GM12872 (cell line): ENCODE results near the gene C16orf95.

ENCODE experiments used
- TF ChIP-seq, protein P1 (sequence below): IDR thresholded peaks from 3 replicates; pipeline ENCODE4 v1.5.1; 2011; ENCODE audit warnings: low read depth, mild to moderate bottlenecking, low read length, moderate library complexity; ENCODE audit not compliant: insufficient read depth

The C16orf95 gene

DNA sequence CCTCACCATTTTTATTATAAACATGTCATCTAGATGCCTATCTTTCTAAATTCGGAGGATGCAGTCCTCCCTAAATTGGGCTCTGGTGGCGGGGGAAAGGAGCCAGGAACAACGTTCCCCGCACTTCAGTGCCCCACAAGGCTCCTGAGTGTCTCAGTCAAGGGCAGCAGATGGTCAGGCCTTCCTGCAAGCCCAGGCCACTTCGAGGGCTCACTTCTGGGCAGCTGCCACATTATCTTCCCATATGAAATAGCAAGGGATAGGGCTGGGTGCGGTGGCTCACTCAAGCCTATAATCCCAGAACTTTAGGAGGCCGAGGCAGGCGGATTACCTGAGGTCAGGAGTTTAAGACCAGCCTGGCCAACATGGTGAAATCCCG is 34.1 kb upstream of the C16orf95 start:
- TF ChIP-seq, protein P1, sequence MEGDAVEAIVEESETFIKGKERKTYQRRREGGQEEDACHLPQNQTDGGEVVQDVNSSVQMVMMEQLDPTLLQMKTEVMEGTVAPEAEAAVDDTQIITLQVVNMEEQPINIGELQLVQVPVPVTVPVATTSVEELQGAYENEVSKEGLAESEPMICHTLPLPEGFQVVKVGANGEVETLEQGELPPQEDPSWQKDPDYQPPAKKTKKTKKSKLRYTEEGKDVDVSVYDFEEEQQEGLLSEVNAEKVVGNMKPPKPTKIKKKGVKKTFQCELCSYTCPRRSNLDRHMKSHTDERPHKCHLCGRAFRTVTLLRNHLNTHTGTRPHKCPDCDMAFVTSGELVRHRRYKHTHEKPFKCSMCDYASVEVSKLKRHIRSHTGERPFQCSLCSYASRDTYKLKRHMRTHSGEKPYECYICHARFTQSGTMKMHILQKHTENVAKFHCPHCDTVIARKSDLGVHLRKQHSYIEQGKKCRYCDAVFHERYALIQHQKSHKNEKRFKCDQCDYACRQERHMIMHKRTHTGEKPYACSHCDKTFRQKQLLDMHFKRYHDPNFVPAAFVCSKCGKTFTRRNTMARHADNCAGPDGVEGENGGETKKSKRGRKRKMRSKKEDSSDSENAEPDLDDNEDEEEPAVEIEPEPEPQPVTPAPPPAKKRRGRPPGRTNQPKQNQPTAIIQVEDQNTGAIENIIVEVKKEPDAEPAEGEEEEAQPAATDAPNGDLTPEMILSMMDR = no peak

DNA sequence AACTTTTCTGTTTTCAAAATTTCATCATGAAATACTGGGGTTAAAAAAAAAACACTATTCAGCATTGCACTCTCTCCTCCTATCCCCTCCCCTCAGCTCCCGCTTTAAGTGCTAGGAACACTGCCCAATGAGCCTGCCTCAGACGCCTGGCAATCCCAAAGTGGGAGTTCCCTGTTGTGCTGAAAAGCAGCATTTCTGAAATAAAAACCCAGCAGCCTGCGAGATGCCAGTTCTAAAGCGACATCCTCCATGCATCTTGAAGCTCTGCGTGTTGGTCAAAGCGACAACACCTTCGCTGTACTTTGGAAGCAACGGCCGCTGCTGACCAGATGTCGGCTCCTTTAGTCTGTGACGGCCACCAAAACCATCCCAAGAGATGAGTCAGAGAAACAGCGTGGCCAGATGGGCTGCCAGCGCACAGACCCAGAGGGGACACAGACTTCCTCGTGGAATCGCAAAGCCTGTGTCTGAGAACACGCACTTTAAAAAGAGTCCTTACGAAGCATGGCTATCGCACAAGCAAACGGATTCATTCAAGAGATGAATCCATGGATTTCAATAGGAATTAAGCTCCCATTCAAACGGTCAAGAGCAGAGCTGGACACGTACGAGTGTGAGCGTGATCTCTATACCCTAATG is 33.6 kb upstream of the C16orf95 start:
- TF ChIP-seq, protein P1 = no peak

DNA sequence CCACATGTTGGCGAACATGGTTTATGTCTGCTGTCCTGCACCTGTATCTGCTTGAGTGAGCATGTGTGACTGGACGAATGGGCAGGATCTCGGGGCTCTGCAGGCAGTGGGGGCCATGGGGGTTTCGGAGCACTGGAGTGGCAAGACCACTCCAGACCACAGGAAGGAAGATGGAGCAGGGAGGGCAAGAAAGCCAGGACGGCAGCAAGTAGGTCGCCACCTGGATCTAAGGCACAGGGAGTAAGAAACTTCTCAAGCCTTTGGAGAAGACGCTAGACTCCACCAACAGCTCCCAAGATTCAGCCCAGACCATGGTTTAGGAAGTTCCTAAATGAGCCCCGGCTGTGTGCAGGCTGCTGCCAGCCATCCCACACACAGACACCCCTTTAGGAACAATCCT is 32.8 kb upstream of the C16orf95 start:
- TF ChIP-seq, protein P1 = no peak

DNA sequence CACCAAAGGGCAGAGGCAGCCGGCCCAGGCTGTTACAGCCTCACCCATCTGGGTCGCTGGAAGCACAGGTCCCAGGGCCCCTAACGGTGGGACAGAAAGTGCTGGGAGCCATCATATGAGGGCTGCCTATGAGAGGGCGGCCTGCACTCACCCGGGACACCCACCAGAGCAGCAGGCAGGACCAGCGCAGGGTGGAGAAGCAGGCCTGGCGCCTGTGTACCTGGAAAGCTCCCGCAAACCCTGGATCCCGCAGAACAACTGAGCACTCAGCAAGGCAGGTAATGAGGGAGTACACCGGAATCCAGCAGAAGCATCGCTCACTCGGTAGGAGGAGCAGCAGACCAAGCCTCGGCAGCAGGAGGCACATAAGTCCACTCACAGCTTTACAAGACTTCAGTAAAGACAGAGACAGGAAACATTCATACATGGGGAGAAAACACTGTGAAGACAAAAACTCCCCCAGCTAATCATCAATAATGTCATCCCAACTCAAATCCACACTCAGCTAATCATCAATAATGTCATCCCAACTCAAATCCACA is 31.5 kb upstream of the C16orf95 start:
- TF ChIP-seq, protein P1 = no peak

DNA sequence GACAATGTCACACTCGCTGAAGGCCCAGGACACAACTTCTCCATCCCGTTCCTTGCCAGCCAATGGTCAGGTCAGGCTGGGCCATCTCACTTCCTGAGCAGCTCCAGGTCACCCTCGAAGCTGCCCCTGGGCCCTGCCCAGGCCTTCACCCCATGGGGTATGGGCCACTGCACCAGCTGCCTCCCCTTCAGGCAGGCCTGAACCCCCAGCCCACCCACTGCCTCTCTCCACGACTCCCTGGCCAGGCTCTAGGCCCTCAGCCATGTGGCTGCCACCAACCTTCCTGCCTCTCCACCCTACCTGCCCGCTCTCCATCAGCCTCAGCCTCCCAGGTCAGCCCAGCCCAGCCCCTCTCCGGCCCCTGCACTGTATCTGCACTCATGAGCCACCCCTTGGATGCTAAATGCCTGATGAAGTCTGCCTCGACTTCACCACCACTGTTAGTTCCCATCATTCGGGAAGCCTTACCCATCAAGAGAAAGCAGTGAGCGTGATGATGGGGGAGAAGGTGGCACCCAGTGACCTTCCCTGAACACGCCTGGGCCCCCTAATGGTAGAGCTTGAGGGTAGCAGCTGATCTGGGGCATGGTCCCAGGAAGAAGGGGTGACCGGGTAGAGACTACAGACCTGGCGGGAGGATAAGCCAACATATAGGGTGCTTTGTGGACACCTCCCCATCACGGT is 30.9 kb upstream of the C16orf95 start:
- TF ChIP-seq, protein P1 = peak; percentile 33; the same call in 2 of the 3 replicates

DNA sequence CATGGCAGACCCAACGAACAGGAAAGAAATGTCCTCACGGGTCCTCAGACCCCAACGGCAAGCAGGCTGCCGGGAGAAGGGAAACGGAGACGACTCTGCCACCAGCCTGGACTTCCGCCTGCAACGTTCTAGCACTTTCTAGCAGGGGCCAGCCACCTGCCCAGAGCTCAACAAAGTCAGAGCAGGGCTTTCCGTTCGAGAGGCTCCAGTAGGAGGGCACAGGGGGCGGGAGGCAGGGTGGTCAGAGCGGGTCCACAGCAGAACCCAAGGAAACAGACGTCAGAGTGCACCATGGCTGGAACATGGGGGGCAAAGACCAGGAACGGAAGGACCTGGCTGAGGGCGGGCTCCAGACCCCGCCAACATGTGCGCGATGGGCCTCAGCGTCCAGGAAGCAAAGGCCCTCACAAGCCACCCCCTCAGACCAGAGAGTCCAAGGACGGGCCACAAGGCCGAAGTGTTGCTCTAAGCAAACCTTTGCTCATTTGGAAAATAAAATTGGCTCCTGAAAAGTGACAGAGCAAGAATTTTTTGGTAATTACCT is 29.4 kb upstream of the C16orf95 start:
- TF ChIP-seq, protein P1 = no peak

DNA sequence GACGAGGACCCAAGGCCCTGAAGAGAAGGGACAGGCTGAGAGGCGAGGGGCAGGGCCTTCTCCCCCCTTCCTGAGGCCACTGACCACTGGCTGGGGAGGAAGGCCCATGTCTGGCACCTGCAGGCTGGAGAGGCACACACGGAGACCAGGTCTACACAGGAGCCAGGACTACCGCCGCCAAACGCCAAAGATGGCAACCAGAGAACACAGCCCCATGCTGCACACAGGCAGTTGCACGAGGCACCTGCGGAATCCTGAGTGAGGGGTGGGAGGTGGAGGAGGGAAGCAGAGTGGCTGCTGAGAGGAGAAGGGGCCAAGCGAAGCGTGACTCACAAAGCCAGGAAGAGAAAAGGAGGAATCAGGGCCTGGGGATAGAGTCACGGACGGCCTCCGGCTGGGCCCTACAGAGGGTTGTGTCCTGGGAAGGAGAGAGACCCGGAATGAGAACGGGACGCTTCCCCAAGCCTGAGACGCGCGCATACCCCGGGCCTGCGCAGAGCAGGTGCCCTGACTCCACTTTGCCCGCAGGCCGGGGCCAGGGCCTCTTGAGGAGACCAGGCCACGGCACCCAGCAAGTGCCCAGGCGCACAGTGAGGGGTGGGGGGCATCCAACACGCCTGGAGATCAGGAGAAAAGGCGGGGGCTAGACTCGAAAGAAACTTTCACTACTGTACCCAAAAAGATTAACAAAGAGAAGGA is 28.7 kb upstream of the C16orf95 start:
- TF ChIP-seq, protein P1 = no peak
